Lower lobe of right lung (tissue), 2 donors: ENCODE results near the gene CCDC68. TPM values are rescaled to one million over a fixed set of nuclear protein-coding genes. Genes with fewer than 3 reads are reported as not detected.

Source experiments
- ATAC-seq, 2 donors: fragments of 200-7000 bp; cut with Tn5 transposase; one replicate each; pipeline ENCODE4 v1.9.1; 2020 to 2022; ENCODE audit warnings: mild to moderate bottlenecking in 2 of 2, moderate library complexity in 2 of 2
- DNase-seq: peaks from one replicate; pipeline ENCODE4 v3.0.0-alpha.2; 2020
- H3K27ac ChIP-seq: fragments of 200-600 bp; one replicate; pipeline ENCODE4 v1.8.0; 2022
- H3K27me3 ChIP-seq: fragments of 200-600 bp; one replicate; pipeline ENCODE4 v1.8.0; 2022; ENCODE audit warnings: low read depth
- H3K36me3 ChIP-seq: fragments of 200-600 bp; one replicate; pipeline ENCODE4 v1.8.0; 2022; ENCODE audit warnings: mild to moderate bottlenecking
- H3K4me1 ChIP-seq: fragments of 200-600 bp; one replicate; pipeline ENCODE4 v1.8.0; 2022
- H3K4me3 ChIP-seq: fragments of 200-600 bp; one replicate; pipeline ENCODE4 v1.8.0; 2022; ENCODE audit warnings: mild to moderate bottlenecking
- H3K9me3 ChIP-seq: fragments of 200-600 bp; one replicate; pipeline ENCODE4 v1.8.0; 2022
- intact Hi-C: fragments of 100-400 bp; cut with DNase I; formaldehyde crosslinking; loops from one replicate; pipeline ENCODE4 v1.11.0; 2022
- total RNA-seq: library from RNA; stranded (reverse); fragmentation: NEBNext Ultra II Directional; extraction: Animal tissue kit (Norgen Biotek cat#: 25700); gene quantifications from one replicate; pipeline ENCODE4 v1.2.1, GENCODE V29; 2021
- TF ChIP-seq, protein P1 (sequence below): fragments of 200-600 bp; IDR thresholded peaks from one replicate; pipeline ENCODE4 v1.8.0; 2022; ENCODE audit warnings: antibody characterized with exemption, mild to moderate bottlenecking
- donor health status: DM: no; HTN: yes; CAD: no; lungs with severe emphysema.

Gene CCDC68
- total RNA-seq, 1 donor from 2014 or later, result 20.2 TPM

DNA sequence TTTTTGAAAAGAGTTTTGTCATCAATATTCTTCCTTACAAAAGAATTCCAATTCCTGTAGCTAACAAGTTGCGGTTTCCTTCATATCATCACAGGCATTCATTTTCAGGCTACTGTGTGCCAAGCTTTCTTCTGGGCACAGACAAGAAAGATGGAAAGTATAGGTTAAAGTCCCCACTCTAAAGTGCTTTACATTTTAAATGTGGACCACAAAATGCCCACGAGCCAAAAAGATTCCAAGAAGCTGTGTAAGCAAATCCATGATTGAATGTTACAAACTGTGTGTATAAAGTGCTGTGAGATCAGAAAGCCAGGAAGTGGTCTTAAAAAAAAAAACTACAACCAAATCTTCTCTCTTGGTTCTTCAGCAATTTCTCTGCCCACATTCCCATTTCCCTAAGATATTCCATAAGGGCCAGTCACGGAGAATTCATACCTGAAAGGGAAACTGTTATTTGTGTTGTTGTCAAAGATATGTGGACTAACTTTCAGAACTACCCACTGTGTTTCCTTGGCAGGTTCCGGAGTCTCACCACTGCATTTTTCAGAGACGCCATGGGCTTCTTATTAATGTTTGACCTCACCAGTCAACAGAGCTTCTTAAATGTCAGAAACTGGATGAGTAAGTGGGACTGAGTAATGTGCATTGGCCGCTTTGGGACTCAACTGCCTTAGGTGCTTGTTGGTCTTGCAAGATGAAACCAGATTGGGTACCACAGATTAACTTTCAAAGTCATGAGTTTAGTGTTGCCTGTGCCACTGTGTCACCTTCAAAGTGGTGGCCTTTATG, 75.3 kb downstream of the CCDC68 start:
- intact Hi-C loops, result no loop called here
- no peak for ATAC-seq
- DNase-seq, result no peak

GRCh38 chr18:54882318-54882717, 76.9 kb downstream of the CCDC68 start:
- no peak for DNase-seq
- H3K4me3 ChIP-seq, result no peak overlapping the region
- no peaks in the 10 kb centered on the region for H3K9me3 ChIP-seq
- TF ChIP-seq, protein P1, sequence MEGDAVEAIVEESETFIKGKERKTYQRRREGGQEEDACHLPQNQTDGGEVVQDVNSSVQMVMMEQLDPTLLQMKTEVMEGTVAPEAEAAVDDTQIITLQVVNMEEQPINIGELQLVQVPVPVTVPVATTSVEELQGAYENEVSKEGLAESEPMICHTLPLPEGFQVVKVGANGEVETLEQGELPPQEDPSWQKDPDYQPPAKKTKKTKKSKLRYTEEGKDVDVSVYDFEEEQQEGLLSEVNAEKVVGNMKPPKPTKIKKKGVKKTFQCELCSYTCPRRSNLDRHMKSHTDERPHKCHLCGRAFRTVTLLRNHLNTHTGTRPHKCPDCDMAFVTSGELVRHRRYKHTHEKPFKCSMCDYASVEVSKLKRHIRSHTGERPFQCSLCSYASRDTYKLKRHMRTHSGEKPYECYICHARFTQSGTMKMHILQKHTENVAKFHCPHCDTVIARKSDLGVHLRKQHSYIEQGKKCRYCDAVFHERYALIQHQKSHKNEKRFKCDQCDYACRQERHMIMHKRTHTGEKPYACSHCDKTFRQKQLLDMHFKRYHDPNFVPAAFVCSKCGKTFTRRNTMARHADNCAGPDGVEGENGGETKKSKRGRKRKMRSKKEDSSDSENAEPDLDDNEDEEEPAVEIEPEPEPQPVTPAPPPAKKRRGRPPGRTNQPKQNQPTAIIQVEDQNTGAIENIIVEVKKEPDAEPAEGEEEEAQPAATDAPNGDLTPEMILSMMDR, result no peak
- no peaks in the 10 kb centered on the region for H3K36me3 ChIP-seq
- no peaks in the 10 kb centered on the region for H3K27me3 ChIP-seq
- no peak overlapping the region for H3K27ac ChIP-seq
- intact Hi-C loops, result no loop called here
- ATAC-seq, result no peak
- H3K4me1 ChIP-seq, result no peaks in the 10 kb centered on the region

More for the DNA sequence above, 75.3 kb downstream of the CCDC68 start:
- Histone ChIP-seq H3K9me3 (no peaks in the 10 kb centered on the region), H3K4me3 (no peak overlapping the region), H3K27ac (no peak overlapping the region), H3K27me3 (no peaks in the 10 kb centered on the region), H3K36me3 (no peaks in the 10 kb centered on the region), H3K4me1 (no peaks in the 10 kb centered on the region)
- TF ChIP-seq, protein P1, result no peak

DNA sequence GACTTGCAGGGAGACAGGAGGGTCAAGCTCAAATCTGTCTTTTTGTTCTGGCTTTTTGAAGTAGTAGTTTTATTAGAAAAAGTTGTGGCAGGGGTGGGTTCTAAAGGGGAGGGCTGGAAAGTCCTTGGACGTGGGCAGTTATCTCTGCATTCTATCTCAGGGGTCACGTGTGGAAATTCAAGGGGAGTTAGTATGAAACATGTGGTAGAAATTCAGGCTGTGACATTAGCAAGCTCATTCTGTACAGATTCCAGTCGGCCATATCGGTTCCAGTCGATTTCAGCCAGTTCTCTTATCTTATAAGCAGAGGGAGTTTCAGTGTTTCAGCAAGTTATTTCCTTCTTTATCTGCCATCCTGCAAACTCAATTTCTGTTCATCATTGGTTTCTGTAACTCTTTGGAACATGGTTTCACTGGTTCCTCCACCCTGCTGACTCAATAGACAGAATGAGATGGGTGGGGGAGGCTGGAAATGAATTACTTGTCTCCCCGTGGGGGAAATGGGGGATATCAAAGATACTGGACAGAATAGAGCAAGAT, 78.0 kb downstream of the CCDC68 start:
- no peaks in the 10 kb centered on the region for H3K27me3 ChIP-seq
- DNase-seq, result no peak
- no peaks in the 10 kb centered on the region for H3K9me3 ChIP-seq
- H3K36me3 ChIP-seq, result no peaks in the 10 kb centered on the region
- TF ChIP-seq, protein P1, result no peak
- ATAC-seq, result no peak
- no peak overlapping the region for H3K27ac ChIP-seq
- intact Hi-C loops, result no loop called here
- no peak overlapping the region for H3K4me3 ChIP-seq
- no peaks in the 10 kb centered on the region for H3K4me1 ChIP-seq

DNA sequence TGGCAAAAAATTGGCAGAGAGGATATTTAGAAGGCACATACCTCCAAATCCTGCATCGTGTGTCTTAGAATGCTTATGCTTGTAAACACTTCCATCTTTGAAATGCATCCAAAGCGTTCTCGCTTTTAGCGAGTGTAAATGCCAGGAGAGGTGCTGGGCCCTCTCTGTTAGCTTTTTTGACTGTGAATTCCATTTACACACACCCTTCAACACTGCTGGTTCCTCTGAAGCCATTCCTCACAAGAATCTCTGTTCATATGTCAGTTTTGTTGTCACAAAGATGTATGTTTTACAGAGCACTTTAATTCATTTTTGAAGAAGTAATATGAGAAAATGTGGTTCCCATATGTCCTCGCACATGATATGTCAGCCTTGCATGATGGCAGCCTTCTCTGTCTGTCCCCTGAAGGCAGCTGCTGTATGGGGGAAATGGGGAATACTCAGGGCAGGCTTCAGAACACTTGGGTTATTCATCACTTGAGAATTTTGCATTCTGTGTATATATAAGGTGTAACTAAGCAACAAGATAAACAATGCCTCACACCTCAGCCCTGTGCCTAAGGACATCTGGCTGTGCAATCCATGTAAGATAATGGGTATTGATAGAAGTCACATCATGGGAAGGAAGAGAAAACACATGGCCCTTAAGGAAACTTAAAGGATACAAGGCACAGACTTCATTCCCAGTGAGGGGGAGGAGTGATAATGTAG, 78.7 kb downstream of the CCDC68 start:
- no peak overlapping the region for H3K27ac ChIP-seq
- no peaks in the 10 kb centered on the region for H3K4me1 ChIP-seq
- no peak for ATAC-seq
- H3K9me3 ChIP-seq, result no peaks in the 10 kb centered on the region
- no peaks in the 10 kb centered on the region for H3K27me3 ChIP-seq
- intact Hi-C loops, result no loop called here
- TF ChIP-seq, protein P1, result no peak
- no peaks in the 10 kb centered on the region for H3K36me3 ChIP-seq
- H3K4me3 ChIP-seq, result no peak overlapping the region
- no peak for DNase-seq

- TF ChIP-seq, protein P1, result no peak
- no peaks in the 10 kb centered on the region for H3K4me1 ChIP-seq
- H3K36me3 ChIP-seq, result no peaks in the 10 kb centered on the region
- ATAC-seq (no peak), DNase-seq (no peak)
- H3K4me3 ChIP-seq, result no peak overlapping the region
- no peaks in the 10 kb centered on the region for H3K27me3 ChIP-seq
- H3K27ac ChIP-seq, result no peak overlapping the region
- H3K9me3 ChIP-seq, result no peaks in the 10 kb centered on the region
- intact Hi-C loops, result no loop called here
Measured at GRCh38 chr18:54879691-54880090, 79.6 kb downstream of the CCDC68 start.
